GM19239 (cell line): ENCODE results near the gene NME9.

Source experiments
- DNase-seq: peaks from one replicate; pipeline ENCODE4 v3.0.0; 2011; ENCODE audit warnings: low spot score; ENCODE audit not compliant: insufficient read length
- FAIRE-seq: peaks from 2 replicates; lab custom pipeline; 2011; peaks lifted over from hg19 to GRCh38; lab: Jason Lieb, UNC

Gene NME9

GRCh38 chr3:138364356-138365252 is 35.0 kb upstream of the NME9 start:
- DNase-seq: no peak

GRCh38 chr3:138363322-138363721 is 33.7 kb upstream of the NME9 start:
- DNase-seq (no peak), FAIRE-seq (no peak)

More at GRCh38 chr3:138364356-138365252, 35.0 kb upstream of the NME9 start:
- FAIRE-seq: no peak

- DNase-seq: no peak
- FAIRE-seq: no peak
Observed at GRCh38 chr3:138362538-138362937, 32.9 kb upstream of the NME9 start.

- no peak for DNase-seq
Observed at GRCh38 chr3:138361561-138361971, 31.9 kb upstream of the NME9 start.

GRCh38 chr3:138360869-138361525 is 31.3 kb upstream of the NME9 start:
- DNase-seq (no peak), FAIRE-seq (no peak)

More at GRCh38 chr3:138361561-138361971, 31.9 kb upstream of the NME9 start:
- FAIRE-seq: no peak

- DNase-seq: no peak
- FAIRE-seq: no peak
Observed at GRCh38 chr3:138359919-138360868, 30.5 kb upstream of the NME9 start.

- no peak for FAIRE-seq
- no peak for DNase-seq
Observed at GRCh38 chr3:138359148-138359918, 29.7 kb upstream of the NME9 start.

GRCh38 chr3:138356730-138357405 is 27.2 kb upstream of the NME9 start:
- FAIRE-seq: no peak
- no peak for DNase-seq

GRCh38 chr3:138355071-138355470 is 25.4 kb upstream of the NME9 start:
- no peak for DNase-seq
- FAIRE-seq: no peak

- FAIRE-seq (no peak), DNase-seq (no peak)
Observed at GRCh38 chr3:138354376-138354775, 24.7 kb upstream of the NME9 start.

- no peak for FAIRE-seq
Observed at GRCh38 chr3:138351916-138352550, 22.4 kb upstream of the NME9 start.

GRCh38 chr3:138351151-138351550 is 21.5 kb upstream of the NME9 start:
- DNase-seq (no peak), FAIRE-seq (no peak)

More at GRCh38 chr3:138351916-138352550, 22.4 kb upstream of the NME9 start:
- no peak for DNase-seq

- no peak for FAIRE-seq
- no peak for DNase-seq
Observed at GRCh38 chr3:138349926-138350665, 20.4 kb upstream of the NME9 start.

- no peak for DNase-seq
- FAIRE-seq: no peak
Observed at GRCh38 chr3:138348754-138349739, 19.4 kb upstream of the NME9 start.

GRCh38 chr3:138347960-138348753 is 18.5 kb upstream of the NME9 start, which contains the start of gene MRAS:
TSS of gene MRAS (plus strand) at chr3:138348579. CDS start at chr3:138372884, 24,305 bp downstream.
- FAIRE-seq: peak; percentile 21
- no peak for DNase-seq

- DNase-seq (no peak), FAIRE-seq (no peak)
Observed at GRCh38 chr3:138344754-138345153, 15.1 kb upstream of the NME9 start.
